ENCODE results near the gene CEP104.

GRCh38 chr1:3847081-3847480 lies 9.9 kb downstream of the CEP104 start:
- no peak for TF ChIP-seq POLR2A (IDR thresholded peaks at IDR 0.05)
- no peak for TF ChIP-seq CTCF (IDR thresholded peaks at IDR 0.05)
